Esophagus squamous epithelium (tissue), 5 donors: ENCODE results near the gene FBXO30. TPM values are rescaled to one million over a fixed set of nuclear protein-coding genes. Genes with fewer than 3 reads are reported as not detected.

ENCODE experiments used
- DNase-seq: peaks from one replicate; lab custom pipeline; 2025; lab: John Stamatoyannopoulos, UW
- H3K27ac ChIP-seq, 4 donors: fragments of 200-600 bp; sonication (generic); one replicate each; pipeline ENCODE4 v1.5.1; 2016 to 2019; ENCODE audit warnings: mild to moderate bottlenecking in 1 of 4
- H3K27me3 ChIP-seq, 4 donors: fragments of 200-600 bp; sonication (generic); 1 replicate in 3 of 4; 2 replicates in 1 of 4; pipeline versions ENCODE4 v1.5.1 to v1.6.0; 2017 to 2021; ENCODE audit warnings: antibody characterized with exemption in 1 of 4
- H3K36me3 ChIP-seq, 3 donors: fragments of 200-600 bp; sonication (generic); one replicate each; pipeline ENCODE4 v1.5.1; 2016 to 2019
- H3K4me1 ChIP-seq, 3 donors: fragments of 200-600 bp; sonication (generic); one replicate each; pipeline ENCODE4 v1.5.1; 2017 to 2019
- H3K4me3 ChIP-seq, 4 donors: fragments of 200-600 bp; sonication (generic); 1 replicate in 3 of 4; 2 replicates in 1 of 4; pipeline ENCODE4 v1.5.1; 2016 to 2019; ENCODE audit warnings: mild to moderate bottlenecking in 2 of 4, moderate library complexity in 1 of 4
- H3K9me3 ChIP-seq, 3 donors: fragments of 200-600 bp; sonication (generic); one replicate each; pipeline ENCODE4 v1.5.1; 2016 to 2019
- POLR2A ChIP-seq, 4 donors: fragments of 450-650 bp; IDR thresholded peaks; one replicate each; pipeline ENCODE4 v1.6.1; 2017; ENCODE audit warnings: antibody characterized with exemption in 4 of 4, mild to moderate bottlenecking in 4 of 4, moderate library complexity in 3 of 4
- WGBS, 2 donors: methylation state at CpG; one replicate each; pipeline ENCODE4 v1.1.5; 2018; 5-methylcytosine and 5-hydroxymethylcytosine counted together
- intact Hi-C: fragments of 100-400 bp; cut with DNase I; formaldehyde crosslinking; loops from one replicate; pipeline ENCODE4 v1.15.0; 2022
- total RNA-seq, 4 donors: library from RNA; depleted of rRNA; stranded (reverse); fragments of >200 nt; gene quantifications; one replicate each; pipeline ENCODE4 v1.1.0, GENCODE V29; 2016
- TF ChIP-seq, protein P1 (sequence below), 6 experiments: fragments of 450-650 bp in 4 of 6; fragments of 200-600 bp in 2 of 6; sonication (generic) in 2 of 6; IDR thresholded peaks; one replicate each; pipeline ENCODE4 v1.5.1; 2016 to 2019; ENCODE audit warnings: antibody characterized with exemption in 6 of 6, mild to moderate bottlenecking in 4 of 6, moderate library complexity in 4 of 6
- donor health status: DM: yes; HTN: yes; CAD: no.

Gene FBXO30
- total RNA-seq, 4 donors from 2014 or later = 4.1 to 23.7 (median 9.0) TPM

DNA sequence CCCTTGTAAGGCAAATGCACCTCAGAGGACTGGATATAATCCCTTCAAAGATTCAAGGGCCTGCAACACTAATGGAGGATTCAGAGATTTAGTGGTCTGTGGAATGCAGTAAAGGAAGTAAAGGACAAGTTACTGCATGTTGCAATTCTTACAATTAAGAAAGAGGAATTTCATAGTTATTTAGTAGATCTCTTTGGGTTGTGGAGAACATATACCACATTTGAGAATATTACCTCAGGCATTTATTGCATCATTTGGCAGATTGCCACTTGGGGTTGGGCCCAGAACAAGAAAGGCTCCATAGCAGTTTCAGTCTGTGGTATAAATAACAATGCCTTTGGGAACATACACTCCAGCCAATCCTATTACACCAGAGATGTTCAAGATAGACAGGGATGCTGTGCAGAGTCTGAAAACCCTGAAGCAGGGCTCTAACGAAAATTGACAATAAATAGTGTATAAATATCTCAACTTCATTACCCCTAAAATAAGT, 58.4 kb downstream of the FBXO30 start:
- DNase-seq = no peak
- no peaks in the 10 kb centered on the region for H3K36me3 ChIP-seq
- H3K27me3 ChIP-seq = no peaks in the 10 kb centered on the region
- no peaks in the 10 kb centered on the region for H3K9me3 ChIP-seq
- no peaks in the 10 kb centered on the region for H3K4me1 ChIP-seq
- TF ChIP-seq, protein P1, sequence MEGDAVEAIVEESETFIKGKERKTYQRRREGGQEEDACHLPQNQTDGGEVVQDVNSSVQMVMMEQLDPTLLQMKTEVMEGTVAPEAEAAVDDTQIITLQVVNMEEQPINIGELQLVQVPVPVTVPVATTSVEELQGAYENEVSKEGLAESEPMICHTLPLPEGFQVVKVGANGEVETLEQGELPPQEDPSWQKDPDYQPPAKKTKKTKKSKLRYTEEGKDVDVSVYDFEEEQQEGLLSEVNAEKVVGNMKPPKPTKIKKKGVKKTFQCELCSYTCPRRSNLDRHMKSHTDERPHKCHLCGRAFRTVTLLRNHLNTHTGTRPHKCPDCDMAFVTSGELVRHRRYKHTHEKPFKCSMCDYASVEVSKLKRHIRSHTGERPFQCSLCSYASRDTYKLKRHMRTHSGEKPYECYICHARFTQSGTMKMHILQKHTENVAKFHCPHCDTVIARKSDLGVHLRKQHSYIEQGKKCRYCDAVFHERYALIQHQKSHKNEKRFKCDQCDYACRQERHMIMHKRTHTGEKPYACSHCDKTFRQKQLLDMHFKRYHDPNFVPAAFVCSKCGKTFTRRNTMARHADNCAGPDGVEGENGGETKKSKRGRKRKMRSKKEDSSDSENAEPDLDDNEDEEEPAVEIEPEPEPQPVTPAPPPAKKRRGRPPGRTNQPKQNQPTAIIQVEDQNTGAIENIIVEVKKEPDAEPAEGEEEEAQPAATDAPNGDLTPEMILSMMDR (IDR thresholded peaks at IDR 0.05) = no peak
- TF ChIP-seq POLR2A (IDR thresholded peaks at IDR 0.05) = no peak
- WGBS, 2 donors = 20 to 37% methylated on average over 1 of the region's 1 CpG
- no peak overlapping the region for H3K4me3 ChIP-seq
- H3K27ac ChIP-seq = no peak overlapping the region
- intact Hi-C loops = no loop called here

DNA sequence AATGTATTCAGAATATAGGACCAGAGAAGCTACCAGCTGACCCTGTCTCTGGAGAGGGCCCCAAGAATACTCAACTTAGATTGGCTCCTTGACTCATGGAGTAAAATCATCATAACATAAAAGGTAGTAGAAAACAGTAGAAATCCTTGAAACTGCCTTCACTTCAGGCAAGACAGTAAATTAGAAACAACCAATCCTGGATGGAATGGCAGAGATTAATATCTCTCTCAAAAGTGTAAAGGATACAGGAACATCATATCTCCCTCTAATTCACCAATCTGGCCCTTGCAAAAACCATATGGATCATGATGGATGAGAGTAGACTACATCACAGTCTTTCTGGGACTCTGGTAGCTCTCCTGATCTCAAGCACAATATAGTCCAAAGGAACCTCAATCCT, 58.9 kb downstream of the FBXO30 start:
- no peak for TF ChIP-seq POLR2A (IDR thresholded peaks at IDR 0.05)
- TF ChIP-seq, protein P1 (IDR thresholded peaks at IDR 0.05) = no peak
- Histone ChIP-seq H3K27ac (no peak overlapping the region), H3K36me3 (no peaks in the 10 kb centered on the region), H3K27me3 (no peaks in the 10 kb centered on the region), H3K9me3 (no peaks in the 10 kb centered on the region), H3K4me3 (no peak overlapping the region), H3K4me1 (no peaks in the 10 kb centered on the region)
- intact Hi-C loops = no loop called here
- DNase-seq = no peak

DNA sequence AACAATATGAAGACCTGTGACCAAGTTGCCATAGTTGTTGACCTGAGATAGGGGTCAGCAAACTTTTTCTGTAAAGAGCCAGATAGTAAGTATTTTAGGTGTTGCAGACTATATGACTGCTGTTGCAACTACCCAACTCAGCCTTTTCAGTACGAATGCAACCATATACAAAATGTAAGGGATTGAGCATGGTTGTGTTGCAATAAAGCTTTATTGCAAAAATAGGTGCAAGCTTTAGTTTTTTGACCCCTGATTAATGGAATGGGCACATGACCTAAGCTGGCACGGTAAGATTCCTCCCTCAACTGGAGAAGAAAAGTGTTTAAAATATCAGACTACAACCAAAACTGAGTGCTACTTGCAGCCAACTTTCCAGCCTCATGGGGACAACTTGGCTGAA, 62.0 kb downstream of the FBXO30 start:
- 59 to 61% methylated on average over 2 of the region's 2 CpGs for WGBS, 2 donors
- no peak for TF ChIP-seq POLR2A (IDR thresholded peaks at IDR 0.05)
- TF ChIP-seq, protein P1 (IDR thresholded peaks at IDR 0.05) = no peak

DNA sequence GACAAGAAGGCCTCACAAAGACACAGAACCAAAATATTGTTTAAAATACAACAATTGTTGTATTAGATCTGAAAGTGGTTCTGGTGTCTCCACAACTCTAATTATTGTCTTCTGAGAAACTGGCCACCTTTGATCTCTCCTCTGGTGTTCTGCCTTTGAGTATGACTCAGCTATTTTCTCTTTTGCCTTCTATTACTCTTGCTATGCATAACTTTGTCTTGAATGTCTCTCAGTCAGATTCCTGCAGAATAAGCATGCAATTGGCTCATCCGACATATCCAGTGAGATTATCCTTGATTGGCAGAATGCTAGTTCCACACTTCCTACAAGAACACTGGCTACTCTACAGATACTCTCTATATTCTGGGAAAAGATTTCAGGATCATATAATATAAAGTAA, 65.0 kb downstream of the FBXO30 start:
- Histone ChIP-seq H3K4me1 (peaks cover 0 to 3% (median 0%) of the 10 kb centered on the region in 3 donors), H3K27me3 (no peaks in the 10 kb centered on the region), H3K36me3 (no peaks in the 10 kb centered on the region), H3K27ac (no peak overlapping the region), H3K4me3 (no peak overlapping the region), H3K9me3 (no peaks in the 10 kb centered on the region)
- intact Hi-C loops = no loop called here
- TF ChIP-seq, protein P1 (IDR thresholded peaks at IDR 0.05) = no peak
- DNase-seq = no peak
- WGBS, 2 donors = 17 to 33% methylated on average over 1 of the region's 1 CpG

More for the DNA sequence above, 62.0 kb downstream of the FBXO30 start:
- no peak overlapping the region for H3K27ac ChIP-seq
- no peaks in the 10 kb centered on the region for H3K27me3 ChIP-seq
- peaks cover 0 to 3% (median 0%) of the 10 kb centered on the region in 3 donors for H3K4me1 ChIP-seq
- no peaks in the 10 kb centered on the region for H3K36me3 ChIP-seq
- H3K9me3 ChIP-seq = no peaks in the 10 kb centered on the region
- intact Hi-C loops = no loop called here
- H3K4me3 ChIP-seq = no peak overlapping the region
- no peak for DNase-seq

DNA sequence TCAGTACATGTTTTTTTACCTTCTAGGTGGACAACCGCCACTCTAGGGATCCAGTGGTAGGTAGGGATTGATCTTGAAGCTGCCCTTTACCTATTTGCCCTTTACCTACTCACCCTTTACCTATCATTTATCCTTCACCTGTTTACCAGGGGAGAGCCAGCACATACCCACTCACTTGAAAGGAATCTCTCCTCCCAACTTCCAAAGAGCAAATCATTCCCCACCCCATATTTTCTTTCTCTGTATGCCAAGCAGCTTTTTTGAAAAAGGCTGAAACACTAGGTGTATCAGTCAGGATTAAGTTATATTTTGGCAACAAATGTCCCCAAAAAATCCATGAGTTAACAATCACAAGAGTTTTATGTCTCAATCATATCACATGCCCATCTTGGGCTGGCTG, 68.7 kb downstream of the FBXO30 start:
- 100% methylated on average over 1 of the region's 1 CpG for WGBS, 2 donors
- H3K27me3 ChIP-seq = peaks cover 0 to 10% (median 0%) of the 10 kb centered on the region in 4 donors
- intact Hi-C loops = no loop called here
- TF ChIP-seq, protein P1 (IDR thresholded peaks at IDR 0.05) = no peak
- no peak for TF ChIP-seq POLR2A (IDR thresholded peaks at IDR 0.05)
- no peaks in the 10 kb centered on the region for H3K36me3 ChIP-seq
- no peaks in the 10 kb centered on the region for H3K9me3 ChIP-seq
- H3K4me3 ChIP-seq = no peak overlapping the region
- peaks cover 0 to 3% (median 0%) of the 10 kb centered on the region in 3 donors for H3K4me1 ChIP-seq
- no peak overlapping the region for H3K27ac ChIP-seq
- DNase-seq = no peak
